Ascending aorta (tissue), 2 donors: Measurements from ENCODE around the gene ABCB7. TPM values are rescaled to one million over a fixed set of nuclear protein-coding genes. Genes with fewer than 3 reads are reported as not detected.
"Not testable (repeated sequence)": the region's sequence is repeated elsewhere in the genome, so short reads cannot be mapped to it uniquely, and the experiment has no call there.

ENCODE experiments used
- DNase-seq, 2 donors: peaks; one replicate each; pipeline ENCODE4 v3.0.0-alpha.2; 2019; ENCODE audit warnings: low spot score in 2 of 2
- H3K27ac ChIP-seq, 2 donors: fragments of 200-600 bp; sonication (generic); one replicate each; pipeline ENCODE4 v1.5.1; 2016 to 2017; ENCODE audit warnings: mild to moderate bottlenecking in 1 of 2
- H3K27me3 ChIP-seq: fragments of 200-600 bp; sonication (generic); one replicate; pipeline ENCODE4 v1.5.1; 2017
- H3K36me3 ChIP-seq, 2 donors: fragments of 200-600 bp; sonication (generic); one replicate each; pipeline ENCODE4 v1.5.1; 2016
- H3K4me1 ChIP-seq, 2 donors: fragments of 200-600 bp; sonication (generic); one replicate each; pipeline ENCODE4 v1.5.1; 2016 to 2017; ENCODE audit warnings: mild to moderate bottlenecking in 1 of 2
- H3K4me3 ChIP-seq, 2 donors: fragments of 200-600 bp; sonication (generic); one replicate each; pipeline ENCODE4 v1.5.1; 2016 to 2017; ENCODE audit warnings: mild to moderate bottlenecking in 1 of 2
- H3K9me3 ChIP-seq, 2 donors: fragments of 200-600 bp; sonication (generic); one replicate each; pipeline ENCODE4 v1.5.1; 2016
- CTCF ChIP-seq, 3 experiments: fragments of 200-600 bp in 2 of 3; fragments of 450-650 bp in 1 of 3; sonication (generic) in 2 of 3; IDR thresholded peaks; one replicate each; pipeline ENCODE4 v1.5.1; 2016 to 2019; ENCODE audit warnings: antibody characterized with exemption in 3 of 3, mild to moderate bottlenecking in 1 of 3, moderate library complexity in 1 of 3
- intact Hi-C: fragments of 100-400 bp; cut with DNase I; formaldehyde crosslinking; loops from one replicate; pipeline ENCODE4 v1.15.1; 2023
- total RNA-seq: library from RNA; depleted of rRNA; stranded (reverse); fragments of >200 nt; gene quantifications from one replicate; pipeline ENCODE4 v1.1.0, GENCODE V29; 2016

Gene ABCB7
- total RNA-seq, 1 donor from 2014 or later = 157 TPM

DNA sequence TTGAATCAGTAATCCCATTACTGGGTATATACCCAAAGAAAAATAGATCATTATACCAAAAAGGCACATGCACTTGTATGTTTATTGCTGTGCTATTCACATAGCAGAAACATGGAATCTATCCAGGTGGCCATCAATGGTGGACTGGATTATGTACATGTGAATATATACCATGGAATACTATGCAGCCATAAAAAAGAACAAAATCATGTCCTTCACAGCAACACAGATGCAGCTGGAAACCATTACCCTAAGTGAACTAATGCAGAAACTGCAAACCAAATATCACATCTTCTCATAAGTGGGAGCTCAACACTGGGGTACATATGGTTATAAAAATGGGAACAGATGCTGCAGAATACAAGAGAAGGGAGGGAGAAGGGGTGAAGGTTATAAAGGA is 110.7 kb downstream of the ABCB7 start:
- no peaks in the 10 kb centered on the region for H3K4me1 ChIP-seq
- no peak for DNase-seq
- no peak for TF ChIP-seq CTCF (IDR thresholded peaks at IDR 0.05)
- intact Hi-C loops = no loop called here
- H3K27me3 ChIP-seq = no peaks in the 10 kb centered on the region
- H3K4me3 ChIP-seq = no peak overlapping the region
- H3K9me3 ChIP-seq = peaks cover 0 to 38% of the 10 kb centered on the region in 2 donors
- H3K27ac ChIP-seq = no peak overlapping the region
- H3K36me3 ChIP-seq = no peaks in the 10 kb centered on the region

GRCh38 chrX:75044142-75044541 is 111.9 kb downstream of the ABCB7 start:
- intact Hi-C loops = not testable (repeated sequence)

DNA sequence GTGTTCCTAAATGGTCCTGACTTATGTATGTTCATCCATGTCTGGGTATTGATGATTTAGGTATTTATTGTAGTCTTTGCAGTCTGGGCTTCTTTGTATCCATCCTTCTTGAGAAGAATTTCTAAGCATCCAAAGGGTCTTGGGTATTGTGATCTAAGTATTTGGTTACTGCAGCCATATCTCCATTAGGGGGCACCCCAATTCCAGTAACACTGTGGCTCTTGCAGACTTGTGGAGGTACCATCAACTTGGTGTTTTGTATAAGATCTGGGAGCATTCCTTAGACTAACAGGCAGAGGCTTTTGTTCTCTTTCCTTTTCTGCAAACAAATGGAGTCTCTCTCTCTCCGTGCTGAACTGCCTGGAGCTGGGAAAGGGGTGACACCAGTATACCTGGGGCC is 117.2 kb downstream of the ABCB7 start:
- no peak overlapping the region for H3K4me3 ChIP-seq
- H3K27me3 ChIP-seq = no peaks in the 10 kb centered on the region
- no peaks in the 10 kb centered on the region for H3K36me3 ChIP-seq
- intact Hi-C loops = no loop called here
- no peaks in the 10 kb centered on the region for H3K4me1 ChIP-seq
- H3K27ac ChIP-seq = no peak overlapping the region
- H3K9me3 ChIP-seq = peaks cover 4 to 51% of the 10 kb centered on the region in 2 donors
- TF ChIP-seq CTCF (IDR thresholded peaks at IDR 0.05) = no peak
- DNase-seq = no peak

More at GRCh38 chrX:75044142-75044541, 111.9 kb downstream of the ABCB7 start:
- peaks cover 0 to 38% of the 10 kb centered on the region in 2 donors for H3K9me3 ChIP-seq
- H3K4me3 ChIP-seq, DNase-seq, H3K27ac ChIP-seq, H3K27me3 ChIP-seq, H3K36me3 ChIP-seq, H3K4me1 ChIP-seq: not testable (repeated sequence)

Other genes starting within 250 kb of the ABCB7 start
- gene NEXMIF, start 230.8 kb downstream of the ABCB7 start, total RNA-seq = 0.53 TPM
- 7.6 TPM for gene UPRT, start 117.8 kb upstream of the ABCB7 start, total RNA-seq